Dendritic cell treated with granulocyte-macrophage colony-stimulating factor and Interleukin-4, amounts not matched to agents 40 ng/mL and 50 ng/mL, for 4 days (primary cell): ENCODE data around the gene ULK2.
A peak's percentile ranks its signal among the peaks of the same experiment; 100 is the strongest.

Experiments used
- H3K27ac Mint-ChIP-seq: one replicate; pipeline ENCODE4 v1.8.0; 2022; ENCODE audit warnings: mild to moderate bottlenecking, mixed read lengths
- H3K27me3 Mint-ChIP-seq: one replicate; pipeline ENCODE4 v1.8.0; 2022; ENCODE audit warnings: mild to moderate bottlenecking, mixed read lengths
- H3K36me3 Mint-ChIP-seq: one replicate; pipeline ENCODE4 v1.8.0; 2022; ENCODE audit warnings: low read depth, mixed read lengths
- H3K4me1 Mint-ChIP-seq: one replicate; pipeline ENCODE4 v1.8.0; 2022; ENCODE audit warnings: low read depth, mixed read lengths
- H3K4me3 Mint-ChIP-seq: one replicate; pipeline ENCODE4 v1.8.0; 2022; ENCODE audit warnings: mild to moderate bottlenecking, moderate library complexity, mixed read lengths
- H3K9me3 Mint-ChIP-seq: one replicate; pipeline ENCODE4 v1.8.0; 2022; ENCODE audit warnings: mixed read lengths
- intact Hi-C: fragments of 100-400 bp; cut with micrococcal nuclease; formaldehyde crosslinking; loops from one replicate; pipeline ENCODE4 v1.15.0; 2022

The ULK2 gene

DNA sequence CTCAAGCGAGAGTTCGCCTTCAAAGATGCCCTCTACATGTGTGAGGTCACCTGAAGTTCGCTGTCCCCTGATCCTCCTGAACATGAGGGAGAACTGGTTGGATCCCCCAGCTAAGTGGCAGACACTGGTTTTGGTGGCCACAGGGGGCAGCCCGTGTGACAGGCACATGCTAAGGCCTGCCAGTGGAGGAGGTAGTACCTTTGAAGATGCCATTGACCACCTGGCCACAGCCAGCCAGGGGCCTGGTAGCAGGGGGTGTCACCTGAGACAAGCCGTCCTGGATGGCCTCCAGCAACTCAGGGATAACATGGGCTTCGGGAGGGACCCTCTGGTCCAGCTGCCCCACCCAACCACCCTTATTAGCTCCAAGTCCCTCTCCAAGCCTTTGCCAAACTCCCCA is 112.3 kb downstream of the ULK2 start:
- no peak overlapping the region for H3K4me3 Mint-ChIP-seq
- peak overlapping the region; percentile 56 for H3K27ac Mint-ChIP-seq
- peaks cover 10% of the 10 kb centered on the region for H3K27me3 Mint-ChIP-seq
- H3K4me1 Mint-ChIP-seq = peaks cover 77% of the 10 kb centered on the region
- intact Hi-C loops = no loop called here
- H3K36me3 Mint-ChIP-seq = no peaks in the 10 kb centered on the region
- no peaks in the 10 kb centered on the region for H3K9me3 Mint-ChIP-seq

DNA sequence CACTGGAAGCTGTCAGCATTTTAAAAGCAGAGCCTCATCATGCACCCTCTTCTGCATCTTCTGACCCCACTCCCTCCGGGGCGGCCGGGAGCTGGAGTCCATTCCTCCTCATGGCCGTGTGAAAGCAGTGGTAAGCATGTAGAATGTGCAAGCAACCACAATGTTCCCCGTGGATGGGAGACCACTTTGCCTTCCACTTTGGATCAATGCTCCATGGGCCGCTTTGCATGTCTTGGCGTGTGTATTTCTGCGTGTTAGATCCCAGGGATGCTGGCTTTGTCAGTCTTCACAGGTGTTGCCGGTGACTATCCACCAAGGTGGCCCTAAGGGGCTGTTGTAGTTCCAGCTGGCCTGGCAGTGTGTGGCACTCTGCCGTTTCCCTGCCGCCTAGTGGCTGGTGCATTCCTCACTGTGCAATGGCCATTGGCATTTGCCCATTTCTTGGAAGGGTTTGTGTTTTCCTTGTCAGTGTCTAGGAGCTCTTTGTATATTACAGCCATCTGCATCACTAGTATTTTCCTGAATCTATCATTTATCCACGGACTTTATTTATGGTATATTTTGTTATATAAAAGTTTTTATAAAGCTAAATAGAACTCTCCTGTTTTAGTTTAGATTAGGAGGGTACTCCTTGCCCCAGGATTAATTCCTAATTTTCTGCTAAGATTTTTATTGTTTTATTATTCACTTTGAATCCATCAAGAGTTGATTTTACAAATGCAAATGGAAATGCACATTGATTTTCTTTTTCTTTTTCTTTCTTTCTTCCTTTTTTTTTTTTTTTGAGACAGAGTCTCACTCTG is 113.9 kb downstream of the ULK2 start:
- Mint-ChIP-seq H3K27me3 (peaks cover under 1% of the 10 kb centered on the region), H3K36me3 (no peaks in the 10 kb centered on the region), H3K4me3 (no peak overlapping the region), H3K27ac (peak overlapping the region; percentile 57), H3K4me1 (peaks cover 64% of the 10 kb centered on the region), H3K9me3 (no peaks in the 10 kb centered on the region)
- intact Hi-C loops = no loop called here

GRCh38 chr17:19753051-19753509 is 114.7 kb downstream of the ULK2 start:
- peaks cover 57% of the 10 kb centered on the region for H3K4me1 Mint-ChIP-seq
- peak overlapping the region; percentile 48 for H3K27ac Mint-ChIP-seq
- intact Hi-C loops = no loop called here
- no peaks in the 10 kb centered on the region for H3K9me3 Mint-ChIP-seq
- peaks cover 5% of the 10 kb centered on the region for H3K27me3 Mint-ChIP-seq
- H3K4me3 Mint-ChIP-seq = no peak overlapping the region
- H3K36me3 Mint-ChIP-seq = no peaks in the 10 kb centered on the region

- Mint-ChIP-seq H3K4me3 (no peak overlapping the region), H3K9me3 (no peaks in the 10 kb centered on the region), H3K27me3 (peaks cover 9% of the 10 kb centered on the region), H3K27ac (peak overlapping the region; percentile 48), H3K4me1 (peaks cover 57% of the 10 kb centered on the region), H3K36me3 (no peaks in the 10 kb centered on the region)
- intact Hi-C loops = no loop called here
Observed at GRCh38 chr17:19752216-19753050, 115.3 kb downstream of the ULK2 start.

GRCh38 chr17:19750835-19751234 is 116.9 kb downstream of the ULK2 start:
- intact Hi-C loops = no loop called here
- Mint-ChIP-seq H3K36me3 (no peaks in the 10 kb centered on the region), H3K27ac (peak overlapping the region; percentile 31), H3K4me3 (no peak overlapping the region), H3K9me3 (no peaks in the 10 kb centered on the region), H3K27me3 (peaks cover 9% of the 10 kb centered on the region), H3K4me1 (peaks cover 46% of the 10 kb centered on the region)

DNA sequence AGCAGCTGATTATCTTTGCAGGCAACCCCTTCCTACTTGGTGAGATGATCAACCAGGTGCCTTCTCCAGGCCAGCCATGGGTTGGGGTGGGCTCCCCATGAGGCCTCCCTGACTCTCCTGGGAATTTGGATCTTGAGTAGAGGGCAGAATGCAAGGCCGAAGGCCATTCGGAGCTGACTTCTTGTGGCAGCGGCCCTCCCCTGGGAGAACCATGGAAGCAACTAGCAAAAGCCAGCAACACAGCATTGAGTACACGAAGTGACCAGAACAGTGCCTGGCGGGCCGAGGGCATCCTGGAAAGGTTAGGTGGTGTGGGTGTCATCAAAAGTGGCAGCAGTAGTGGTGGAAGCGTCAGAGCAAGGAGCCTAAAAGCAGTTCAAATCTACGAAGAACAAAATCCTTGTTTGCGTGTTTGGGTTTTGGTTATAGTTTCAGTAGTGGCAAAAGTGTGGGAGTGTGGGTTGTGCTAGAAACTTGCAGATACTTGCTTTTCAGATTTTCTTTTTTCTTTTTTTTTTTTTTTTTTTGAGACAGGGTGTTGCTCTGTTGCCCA is 117.6 kb downstream of the ULK2 start:
- Mint-ChIP-seq H3K4me3 (no peak overlapping the region), H3K36me3 (no peaks in the 10 kb centered on the region), H3K9me3 (no peaks in the 10 kb centered on the region), H3K27ac (no peak overlapping the region), H3K4me1 (peaks cover 44% of the 10 kb centered on the region), H3K27me3 (peaks cover 11% of the 10 kb centered on the region)
- intact Hi-C loops = no loop called here

DNA sequence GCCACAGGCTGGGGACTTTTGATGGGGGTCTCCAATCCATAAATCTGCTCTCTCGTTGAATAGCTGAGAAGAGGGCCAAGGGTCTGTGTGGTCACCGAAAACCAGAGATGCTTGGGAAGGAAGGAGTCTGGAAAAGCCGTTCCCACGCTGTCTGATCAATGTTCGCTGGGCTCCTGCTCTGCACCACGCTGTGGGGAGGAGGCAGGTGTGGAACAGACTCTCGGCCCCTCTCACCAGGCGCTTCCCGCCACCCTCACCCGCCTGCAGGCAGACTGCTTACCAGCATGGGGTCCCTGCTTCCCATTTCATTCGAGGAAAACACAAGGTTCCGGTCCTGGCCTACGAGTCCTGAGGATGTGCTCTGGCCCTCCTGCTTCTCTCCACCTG is 118.9 kb downstream of the ULK2 start:
- no peaks in the 10 kb centered on the region for H3K9me3 Mint-ChIP-seq
- intact Hi-C loops = loop anchor here (5.0 kb wide), 1 partner anchor 236 kb away; no protein-coding TSS in a partner anchor
- peaks cover 44% of the 10 kb centered on the region for H3K4me1 Mint-ChIP-seq
- H3K27ac Mint-ChIP-seq = no peak overlapping the region
- H3K27me3 Mint-ChIP-seq = peaks cover 15% of the 10 kb centered on the region
- H3K4me3 Mint-ChIP-seq = no peak overlapping the region
- H3K36me3 Mint-ChIP-seq = no peaks in the 10 kb centered on the region

DNA sequence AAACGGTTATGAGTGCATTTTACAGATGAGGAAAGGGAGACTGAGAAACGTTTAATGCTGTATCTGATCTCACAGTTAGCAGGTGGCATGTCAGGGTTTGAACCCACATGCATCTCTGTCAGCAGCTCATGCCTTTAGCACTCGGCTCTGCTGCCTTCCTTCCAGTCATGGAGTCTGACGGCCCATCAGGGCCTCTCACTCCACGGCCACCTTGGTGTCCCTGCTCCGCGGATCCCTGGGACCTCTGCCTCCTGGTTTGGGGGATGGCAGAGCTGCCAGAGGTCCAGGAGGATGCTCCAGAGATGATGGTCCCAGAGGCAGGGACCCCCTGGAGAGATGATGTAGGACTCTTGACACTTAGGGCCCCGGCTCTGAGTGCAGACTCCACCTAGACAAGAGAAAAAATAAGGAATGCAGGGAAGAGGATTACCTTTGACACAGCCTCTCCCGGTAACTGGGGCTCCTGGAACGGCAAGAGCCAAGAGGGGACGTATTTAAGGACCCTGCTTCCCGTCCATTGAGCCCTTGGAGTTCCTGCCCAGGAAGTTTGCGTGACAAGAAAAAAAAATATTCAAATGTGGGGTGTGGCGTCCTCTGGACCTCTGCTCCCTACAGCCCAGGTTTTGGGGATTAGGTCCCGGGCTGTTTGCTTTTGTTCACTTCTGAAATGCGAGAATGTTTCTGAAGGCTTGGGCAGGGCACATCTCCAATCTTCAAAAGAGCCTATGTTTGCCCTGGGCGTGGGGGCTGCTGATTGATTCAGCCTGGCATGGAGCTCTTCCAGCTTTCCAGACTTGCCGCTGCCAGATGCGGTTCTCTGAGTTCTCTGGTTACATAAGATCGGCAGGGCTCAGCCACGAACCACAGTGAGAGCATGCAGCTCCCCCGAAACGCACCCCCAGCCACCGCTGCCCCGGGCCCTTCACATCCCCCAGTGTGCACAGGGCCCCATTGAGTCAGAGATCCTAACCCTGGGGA is 119.6 kb downstream of the ULK2 start, which contains the start of gene ALDH3A1:
TSS of gene ALDH3A1 (minus strand) at position 470 of the 978 bp plus-strand sequence. CDS start 3,169 bp downstream, outside the sequence.
- no peak within 1 kb of the TSS for H3K27ac Mint-ChIP-seq
- H3K4me1 Mint-ChIP-seq = peaks cover 37% of the 10 kb centered on the region
- peaks cover 17% of the 10 kb centered on the region for H3K27me3 Mint-ChIP-seq
- H3K36me3 Mint-ChIP-seq = no peaks in the 10 kb centered on the region
- H3K9me3 Mint-ChIP-seq = no peaks in the 10 kb centered on the region
- no peak within 1 kb of the TSS for H3K4me3 Mint-ChIP-seq
- intact Hi-C loops = loop anchor here (5.0 kb wide), 1 partner anchor 236 kb away; no protein-coding TSS in a partner anchor

DNA sequence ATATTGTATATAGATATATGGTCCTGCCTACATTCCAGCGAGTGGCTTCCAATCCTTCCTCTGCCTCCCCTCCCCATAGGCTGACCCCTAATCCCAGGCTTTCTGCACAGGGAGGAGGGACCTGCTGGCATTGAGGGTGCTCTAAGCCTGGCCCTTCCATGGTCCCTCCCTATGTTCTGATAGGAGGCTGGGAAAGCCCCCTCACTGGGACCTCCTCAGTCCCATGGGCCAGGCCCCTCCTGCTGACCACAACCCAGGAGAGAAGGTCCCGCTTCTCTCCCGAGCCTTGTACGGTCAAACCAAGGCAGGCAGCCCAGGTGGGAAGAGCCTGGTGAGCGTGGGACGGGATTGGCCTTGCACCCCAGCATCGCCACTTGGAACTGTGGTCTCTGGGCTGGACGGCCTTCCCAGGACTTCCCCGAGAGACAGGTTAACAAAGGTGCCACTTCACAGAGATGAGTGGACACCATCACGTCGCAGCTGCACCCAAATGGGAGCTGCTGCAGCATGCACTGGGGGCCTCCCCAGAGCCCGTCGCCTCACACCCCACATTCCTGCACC is 120.5 kb downstream of the ULK2 start:
- Mint-ChIP-seq H3K27me3 (peaks cover 17% of the 10 kb centered on the region), H3K27ac (no peak overlapping the region), H3K36me3 (no peaks in the 10 kb centered on the region), H3K4me1 (peaks cover 29% of the 10 kb centered on the region), H3K9me3 (no peaks in the 10 kb centered on the region), H3K4me3 (no peak overlapping the region)
- intact Hi-C loops = loop anchor here (5.0 kb wide), 1 partner anchor 235 kb away; no protein-coding TSS in a partner anchor

DNA sequence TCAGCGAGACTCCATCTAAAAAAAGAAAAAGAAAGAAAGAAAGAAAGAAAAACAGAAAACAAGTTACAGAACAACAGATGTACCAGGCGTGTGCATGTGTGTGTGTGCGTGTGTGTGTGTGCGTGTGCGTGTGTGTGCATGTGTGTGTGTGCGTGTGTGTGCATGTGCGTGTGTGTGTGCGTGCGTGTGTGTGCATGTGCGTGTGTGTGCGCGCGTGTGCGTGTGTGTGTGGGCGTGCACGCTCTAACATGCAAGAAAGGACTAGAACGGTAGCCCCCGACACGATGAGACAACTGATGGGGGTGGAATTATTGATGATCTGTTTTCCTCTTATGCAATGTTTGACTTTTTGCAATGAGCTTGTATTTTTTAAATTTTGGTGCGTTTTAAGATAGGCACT is 121.2 kb downstream of the ULK2 start:
- Mint-ChIP-seq H3K36me3 (no peaks in the 10 kb centered on the region), H3K27me3 (peaks cover 17% of the 10 kb centered on the region), H3K9me3 (no peaks in the 10 kb centered on the region), H3K4me3 (no peak overlapping the region), H3K4me1 (peaks cover 24% of the 10 kb centered on the region), H3K27ac (no peak overlapping the region)
- intact Hi-C loops = loop anchor here (5.0 kb wide), 1 partner anchor 234 kb away; no protein-coding TSS in a partner anchor

GRCh38 chr17:19744922-19745757 is 122.6 kb downstream of the ULK2 start:
- H3K4me3 Mint-ChIP-seq = peak overlapping the region; percentile 73
- H3K27me3 Mint-ChIP-seq = peaks cover 17% of the 10 kb centered on the region
- H3K36me3 Mint-ChIP-seq = no peaks in the 10 kb centered on the region
- H3K27ac Mint-ChIP-seq = peak overlapping the region; percentile 39
- no peaks in the 10 kb centered on the region for H3K9me3 Mint-ChIP-seq
- peaks cover 15% of the 10 kb centered on the region for H3K4me1 Mint-ChIP-seq
- intact Hi-C loops = loop anchor here (5.0 kb wide), 1 partner anchor 233 kb away; no protein-coding TSS in a partner anchor

GRCh38 chr17:19744492-19744891 is 123.2 kb downstream of the ULK2 start:
- Mint-ChIP-seq H3K36me3 (no peaks in the 10 kb centered on the region), H3K4me1 (peaks cover 15% of the 10 kb centered on the region), H3K4me3 (peak overlapping the region; percentile 73), H3K27ac (peak overlapping the region; percentile 39), H3K9me3 (no peaks in the 10 kb centered on the region), H3K27me3 (peaks cover 17% of the 10 kb centered on the region)
- intact Hi-C loops = no loop called here
